HUES6 (cell line): ENCODE measurements around the gene PKD2.
"Not testable (repeated sequence)": the region's sequence is repeated elsewhere in the genome, so short reads cannot be mapped to it uniquely, and the experiment has no call there.

Experiments
- H3K27ac ChIP-seq: 2 replicates; pipeline ENCODE4 v1.7.0; 2013; ENCODE audit warnings: low read depth, mild to moderate bottlenecking, low read length, inconsistent platforms
- H3K27me3 ChIP-seq: 2 replicates; pipeline ENCODE4 v1.6.1; 2013; ENCODE audit warnings: low read length; ENCODE audit not compliant: control insufficient read depth, insufficient read depth
- H3K36me3 ChIP-seq: 2 replicates; pipeline ENCODE4 v1.6.1; 2013; ENCODE audit warnings: low read length; ENCODE audit not compliant: control insufficient read depth, insufficient read depth
- H3K4me1 ChIP-seq: 2 replicates; pipeline ENCODE4 v1.6.1; 2013; ENCODE audit warnings: low read length; ENCODE audit not compliant: control insufficient read depth, insufficient read depth
- H3K4me3 ChIP-seq: 2 replicates; pipeline ENCODE4 v1.5.1; 2013; ENCODE audit warnings: low read depth, low read length
- H3K9ac ChIP-seq: one replicate; pipeline ENCODE4 v1.6.1; 2013; ENCODE audit warnings: mild to moderate bottlenecking, low read length
- H3K9me3 ChIP-seq: 2 replicates; pipeline ENCODE4 v1.6.1; 2013; ENCODE audit warnings: low read depth, low read length; ENCODE audit not compliant: control insufficient read depth, insufficient read depth

Gene PKD2

GRCh38 chr4:88112856-88113255 lies 105.4 kb downstream of the PKD2 start:
- Histone ChIP-seq H3K4me1 (no peaks in the 10 kb centered on the region), H3K4me3 (no peak overlapping the region), H3K9ac (no peak overlapping the region), H3K27me3 (no peaks in the 10 kb centered on the region), H3K27ac (no peak overlapping the region), H3K36me3 (peaks cover 6% of the 10 kb centered on the region; the same call in 1 of the 2 replicates), H3K9me3 (peaks cover 3% of the 10 kb centered on the region; the same call in 1 of the 2 replicates)

GRCh38 chr4:88115587-88115986 lies 108.2 kb downstream of the PKD2 start:
- Histone ChIP-seq H3K4me1 (no peaks in the 10 kb centered on the region), H3K27me3 (no peaks in the 10 kb centered on the region), H3K9me3 (peaks cover 28% of the 10 kb centered on the region), H3K9ac (no peak overlapping the region), H3K4me3 (no peak overlapping the region), H3K36me3 (peaks cover 32% of the 10 kb centered on the region; the same call in 1 of the 2 replicates), H3K27ac (no peak overlapping the region)

- Histone ChIP-seq H3K9ac (no peak overlapping the region), H3K27me3 (no peaks in the 10 kb centered on the region), H3K4me3 (no peak overlapping the region), H3K36me3 (peaks cover 52% of the 10 kb centered on the region), H3K9me3 (peaks cover 49% of the 10 kb centered on the region), H3K27ac (no peak overlapping the region), H3K4me1 (no peaks in the 10 kb centered on the region)
These were observed 112.5 kb downstream of the PKD2 start for GRCh38 chr4:88119943-88120342.

GRCh38 chr4:88122260-88122659 lies 114.8 kb downstream of the PKD2 start:
- Histone ChIP-seq H3K36me3 (peaks cover 52% of the 10 kb centered on the region), H3K9me3 (peaks cover 49% of the 10 kb centered on the region)
- not testable (repeated sequence) for H3K9ac ChIP-seq, H3K4me1 ChIP-seq, H3K27me3 ChIP-seq, H3K4me3 ChIP-seq, H3K27ac ChIP-seq
